A673 (cell line): Measurements from ENCODE around the gene TMEM61. TPM values are rescaled to one million over a fixed set of nuclear protein-coding genes. Genes with fewer than 3 reads are reported as not detected.

Experiments used
- BruUV-seq: library from RNA; stranded (reverse); fragments of 400-500 nt; replicated peaks from 2 replicates; lab custom pipeline; 2021; lab: Mats Ljungman, UMichigan
- CTCF ChIA-PET: fragments of 300-600 bp; sonication (Branson Sonifier 250); formaldehyde crosslinking; loops from one replicate; lab custom pipeline; 2022; ENCODE audit warnings: antibody characterized with exemption; lab: Charles Lee
- POLR2A ChIA-PET: fragments of 300-600 bp; sonication (Branson Sonifier 250); formaldehyde crosslinking; loops from one replicate; lab custom pipeline; 2022; ENCODE audit warnings: antibody characterized with exemption; ENCODE audit not compliant: low non-redundant PET; lab: Charles Lee
- DNase-seq: peaks from one replicate; pipeline ENCODE4 v3.0.0-alpha.2; 2015; ENCODE audit warnings: low spot score
- H3K27ac ChIP-seq: fragments of 200-600 bp; sonication (generic); 2 replicates; pipeline ENCODE4 v1.5.1; 2016; ENCODE audit warnings: mixed run types, low read depth, mild to moderate bottlenecking, mixed read lengths, antibody characterized with exemption, low read length; ENCODE audit not compliant: poor library complexity, severe bottlenecking
- H3K27me3 ChIP-seq: fragments of 200-600 bp; sonication (generic); replicated peaks from 2 replicates; pipeline ENCODE4 v1.6.1; 2017; ENCODE audit warnings: mixed run types, low read depth, mild to moderate bottlenecking, mixed read lengths, antibody characterized with exemption, low read length; ENCODE audit not compliant: insufficient read depth, poor library complexity
- H3K36me3 ChIP-seq: fragments of 200-600 bp; sonication (generic); 2 replicates; pipeline ENCODE4 v1.6.1; 2016; ENCODE audit warnings: mixed run types, mild to moderate bottlenecking, mixed read lengths, antibody characterized with exemption, low read length; ENCODE audit not compliant: insufficient read depth, poor library complexity, severe bottlenecking
- H3K4me1 ChIP-seq: fragments of 200-600 bp; sonication (generic); 2 replicates; pipeline ENCODE4 v1.6.1; 2017; ENCODE audit warnings: mixed run types, mild to moderate bottlenecking, mixed read lengths, antibody characterized with exemption, low read length; ENCODE audit not compliant: insufficient read depth, poor library complexity, severe bottlenecking
- H3K4me3 ChIP-seq: fragments of 200-600 bp; sonication (generic); 2 replicates; pipeline ENCODE4 v1.5.1; 2016; ENCODE audit warnings: low read depth, mixed run types, mild to moderate bottlenecking, mixed read lengths, low read length; ENCODE audit not compliant: poor library complexity, severe bottlenecking
- H3K9me3 ChIP-seq: fragments of 200-600 bp; sonication (generic); 2 replicates; pipeline ENCODE4 v1.6.1; 2016; ENCODE audit warnings: mixed run types, low read depth, mild to moderate bottlenecking, mixed read lengths, antibody characterized with exemption, low read length; ENCODE audit not compliant: poor library complexity, severe bottlenecking
- EZH2 ChIP-seq: fragments of 200-600 bp; sonication (generic); IDR thresholded peaks from 2 replicates; pipeline ENCODE4 v1.6.1; 2017; ENCODE audit warnings: borderline replicate concordance, low read depth, mild to moderate bottlenecking, mixed read lengths, antibody characterized with exemption, low read length; ENCODE audit not compliant: poor library complexity, severe bottlenecking
- intact Hi-C: fragments of 100-400 bp; cut with micrococcal nuclease; formaldehyde crosslinking; loops from one replicate; pipeline ENCODE4 v1.10.0; 2022; ENCODE audit not compliant: unreplicated experiment
- total RNA-seq: library from RNA; stranded (reverse); gene quantifications from 2 replicates; pipeline ENCODE4 v1.2.3, GENCODE V29; 2021
- TF ChIP-seq, protein P1 (sequence below): fragments of 300-800, 200-600 bp; sonication (generic); conservative IDR thresholded peaks from 2 replicates; pipeline ENCODE4 v1.5.1; 2017; ENCODE audit warnings: low read depth, mild to moderate bottlenecking, antibody characterized with exemption, low read length, moderate library complexity, mixed read lengths

The TMEM61 gene
- total RNA-seq, 1 experiment from 2014 or later: not detected

DNA sequence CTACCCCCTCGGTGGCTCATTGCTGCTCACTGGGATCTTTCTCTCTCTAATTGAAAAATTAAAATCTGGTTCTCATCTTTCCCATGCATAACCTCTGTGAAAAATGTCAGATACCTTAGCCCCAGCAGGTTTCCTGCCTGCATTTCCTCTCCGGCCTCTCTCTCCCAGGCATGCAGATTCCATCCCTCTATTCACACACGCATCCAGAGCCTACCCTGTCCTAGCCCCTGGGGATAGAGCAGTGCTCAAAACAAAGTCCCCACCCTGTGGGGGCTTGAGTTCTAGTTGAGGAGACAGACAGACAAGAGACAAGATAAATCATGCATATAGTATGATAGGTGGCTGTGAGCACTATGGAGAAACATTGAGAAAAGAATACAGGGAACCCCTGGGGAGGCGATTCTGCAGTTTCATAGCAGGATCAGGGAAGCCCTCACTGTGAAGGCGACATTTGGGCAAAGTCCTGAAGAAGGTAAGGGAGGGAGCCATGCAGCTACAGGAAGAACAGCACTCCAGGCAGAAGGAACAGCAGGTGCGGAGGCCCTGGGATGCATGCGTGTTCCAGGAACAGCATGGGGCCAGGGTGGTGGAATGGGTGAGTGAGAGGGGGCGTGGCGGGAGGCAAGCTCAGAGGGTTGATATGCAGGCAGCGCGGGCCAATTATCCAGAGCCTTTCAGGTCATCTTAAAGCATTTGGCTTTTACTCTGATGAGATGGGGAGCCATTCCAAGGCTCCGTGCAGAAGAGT, 14.8 kb downstream of the TMEM61 start:
- Histone ChIP-seq H3K9me3 (no peaks in the 10 kb centered on the region), H3K4me3 (no peak overlapping the region), H3K36me3 (no peaks in the 10 kb centered on the region), H3K27me3 (peaks cover 14% of the 10 kb centered on the region), H3K4me1 (peaks cover 8% of the 10 kb centered on the region), H3K27ac (no peak overlapping the region)
- CTCF ChIA-PET: interaction anchor here (2.7 to 3.2 kb wide), 2 partner anchors 45 to 50 kb away, joined by 19 to 28 read pairs; no protein-coding TSS in a partner anchor
- intact Hi-C loops: no loop called here
- BruUV-seq: no TSS peak
- DNase-seq: peak; percentile 24
- TF ChIP-seq, protein P1, sequence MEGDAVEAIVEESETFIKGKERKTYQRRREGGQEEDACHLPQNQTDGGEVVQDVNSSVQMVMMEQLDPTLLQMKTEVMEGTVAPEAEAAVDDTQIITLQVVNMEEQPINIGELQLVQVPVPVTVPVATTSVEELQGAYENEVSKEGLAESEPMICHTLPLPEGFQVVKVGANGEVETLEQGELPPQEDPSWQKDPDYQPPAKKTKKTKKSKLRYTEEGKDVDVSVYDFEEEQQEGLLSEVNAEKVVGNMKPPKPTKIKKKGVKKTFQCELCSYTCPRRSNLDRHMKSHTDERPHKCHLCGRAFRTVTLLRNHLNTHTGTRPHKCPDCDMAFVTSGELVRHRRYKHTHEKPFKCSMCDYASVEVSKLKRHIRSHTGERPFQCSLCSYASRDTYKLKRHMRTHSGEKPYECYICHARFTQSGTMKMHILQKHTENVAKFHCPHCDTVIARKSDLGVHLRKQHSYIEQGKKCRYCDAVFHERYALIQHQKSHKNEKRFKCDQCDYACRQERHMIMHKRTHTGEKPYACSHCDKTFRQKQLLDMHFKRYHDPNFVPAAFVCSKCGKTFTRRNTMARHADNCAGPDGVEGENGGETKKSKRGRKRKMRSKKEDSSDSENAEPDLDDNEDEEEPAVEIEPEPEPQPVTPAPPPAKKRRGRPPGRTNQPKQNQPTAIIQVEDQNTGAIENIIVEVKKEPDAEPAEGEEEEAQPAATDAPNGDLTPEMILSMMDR: no peak
- TF ChIP-seq EZH2: no peak
- POLR2A ChIA-PET: no interaction called here

- Histone ChIP-seq H3K4me3 (no peak overlapping the region), H3K27me3 (peaks cover 14% of the 10 kb centered on the region), H3K9me3 (no peaks in the 10 kb centered on the region), H3K4me1 (peaks cover 8% of the 10 kb centered on the region), H3K36me3 (no peaks in the 10 kb centered on the region), H3K27ac (no peak overlapping the region)
- no peak for DNase-seq
- no peak for TF ChIP-seq EZH2
- TF ChIP-seq, protein P1: no peak
- ChIA-PET CTCF (interaction anchor here (1.1 to 3.2 kb wide), 3 partner anchors 21 to 50 kb away, joined by 4 to 28 read pairs (median 19); no protein-coding TSS in a partner anchor), POLR2A (no interaction called here)
- intact Hi-C loops: loop anchor here (1.0 kb wide), 2 partner anchors 46 to 51 kb away; no protein-coding TSS in a partner anchor
- no TSS peak for BruUV-seq
These were observed 15.4 kb downstream of the TMEM61 start for GRCh38 chr1:54995835-54996234.

GRCh38 chr1:54996359-54996868, 16.0 kb downstream of the TMEM61 start:
- Histone ChIP-seq H3K27me3 (peaks cover 14% of the 10 kb centered on the region), H3K27ac (no peak overlapping the region), H3K4me1 (peaks cover 8% of the 10 kb centered on the region), H3K4me3 (no peak overlapping the region), H3K36me3 (no peaks in the 10 kb centered on the region), H3K9me3 (no peaks in the 10 kb centered on the region)
- DNase-seq: peak; percentile 88
- BruUV-seq: no TSS peak
- ChIA-PET CTCF (interaction anchor here (1.1 to 3.2 kb wide), 3 partner anchors 20 to 51 kb away, joined by 4 to 28 read pairs (median 19); no protein-coding TSS in a partner anchor), POLR2A (interaction anchor here (0.5 kb wide), 1 partner anchor 340 kb away, joined by 3 read pairs; no protein-coding TSS in a partner anchor)
- intact Hi-C loops: loop anchor here (1.0 kb wide), 2 partner anchors 46 to 51 kb away; no protein-coding TSS in a partner anchor
- TF ChIP-seq EZH2: no peak
- TF ChIP-seq, protein P1: peak; percentile 92
